Right renal pelvis (tissue), 4 donors: ENCODE data around the gene TRIB2. TPM values are rescaled to one million over a fixed set of nuclear protein-coding genes. Genes with fewer than 3 reads are reported as not detected.
A peak's percentile ranks its signal among the peaks of the same experiment; 100 is the strongest.
"Not testable (repeated sequence)": the region's sequence is repeated elsewhere in the genome, so short reads cannot be mapped to it uniquely, and the experiment has no call there.

Source experiments
- DNase-seq, 4 donors: peaks; one replicate each; pipeline ENCODE4 v3.0.0-alpha.2; 2013; ENCODE audit warnings: low read depth in 4 of 4, low spot score in 3 of 4, missing footprints in 1 of 4
- polyA plus RNA-seq, 4 donors: library from polyadenylated mRNA; unstranded; fragments of 120-200 nt; gene quantifications; one replicate each; pipeline ENCODE4 v1.2.1, GENCODE V29; 2013; ENCODE audit not compliant: insufficient read length in 4 of 4

Gene TRIB2
- polyA plus RNA-seq: 100 to 1,000 TPM; 188 to 229 (median 222) TPM

DNA sequence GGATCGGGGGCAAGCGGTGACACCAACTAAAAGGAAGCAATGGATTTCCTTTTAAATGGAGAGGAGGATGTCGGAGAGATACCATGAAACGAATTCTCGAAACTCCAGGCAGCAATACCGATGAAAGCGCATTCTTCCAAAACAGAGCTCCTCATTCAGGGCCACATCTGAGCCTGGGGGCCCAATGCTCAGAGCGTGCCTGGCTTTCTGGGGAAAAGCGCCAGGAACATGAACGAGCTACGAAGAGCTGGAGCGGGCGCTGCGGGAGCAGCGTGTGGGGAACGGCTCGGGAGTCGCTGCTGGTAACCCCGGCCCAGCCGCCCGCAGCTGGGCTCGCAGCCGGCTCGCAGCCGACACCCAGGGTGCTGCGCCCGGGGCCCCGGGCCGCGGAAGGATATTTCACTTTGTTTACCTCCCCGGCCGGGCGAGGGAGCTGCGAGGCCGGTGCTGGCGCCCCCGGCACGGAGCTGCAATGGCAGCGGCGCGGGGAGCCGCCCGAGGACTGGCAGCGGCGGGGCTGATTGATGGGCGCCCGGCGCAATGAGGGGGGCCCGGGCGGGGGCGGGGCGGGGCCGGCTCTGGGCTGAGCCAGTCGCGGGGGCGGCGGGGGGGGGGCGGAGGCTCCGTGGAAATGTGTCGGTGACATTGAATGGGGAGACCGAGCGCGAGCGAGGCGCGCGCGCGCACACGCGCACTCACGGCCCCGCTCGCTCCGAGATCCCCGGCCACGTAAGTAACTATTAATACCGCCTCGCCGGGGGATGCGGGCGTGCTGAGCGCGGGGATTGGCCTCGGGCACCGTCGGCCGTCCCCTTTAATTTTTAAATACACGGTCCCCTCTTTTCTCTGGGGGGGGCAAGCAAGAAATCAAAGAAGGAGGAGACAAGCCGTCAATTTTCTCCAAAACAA lies at the start of gene TRIB2:
TRIB2 (plus strand) TSS at position 655 of the 909 bp plus-strand sequence. CDS start 1,372 bp downstream, outside the sequence.
- peak in 2 of 4 donors; percentile 70 to 71 for DNase-seq

DNA sequence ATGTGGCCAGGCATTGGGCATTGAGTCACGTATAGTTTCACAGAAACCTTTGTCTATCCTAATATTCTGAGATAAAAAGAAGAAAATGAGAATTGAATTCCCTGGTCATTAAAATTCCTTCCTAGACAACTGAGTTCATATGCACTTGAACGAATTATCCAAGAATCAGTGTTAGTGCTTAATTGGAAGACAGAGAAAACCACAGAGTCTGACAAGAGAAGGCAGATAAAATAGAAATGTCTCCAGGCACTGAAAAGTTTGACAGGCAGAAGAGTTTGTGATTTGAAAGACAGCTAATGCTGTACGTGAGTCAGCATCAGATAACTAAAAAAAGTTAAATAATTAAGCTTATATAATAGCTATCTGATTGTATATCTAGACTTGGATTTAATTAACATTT lies 47.7 kb upstream of the TRIB2 start:
- no peak for DNase-seq

- DNase-seq: no peak
Measured at GRCh38 chr2:12672711-12673315, 43.9 kb upstream of the TRIB2 start.

DNA sequence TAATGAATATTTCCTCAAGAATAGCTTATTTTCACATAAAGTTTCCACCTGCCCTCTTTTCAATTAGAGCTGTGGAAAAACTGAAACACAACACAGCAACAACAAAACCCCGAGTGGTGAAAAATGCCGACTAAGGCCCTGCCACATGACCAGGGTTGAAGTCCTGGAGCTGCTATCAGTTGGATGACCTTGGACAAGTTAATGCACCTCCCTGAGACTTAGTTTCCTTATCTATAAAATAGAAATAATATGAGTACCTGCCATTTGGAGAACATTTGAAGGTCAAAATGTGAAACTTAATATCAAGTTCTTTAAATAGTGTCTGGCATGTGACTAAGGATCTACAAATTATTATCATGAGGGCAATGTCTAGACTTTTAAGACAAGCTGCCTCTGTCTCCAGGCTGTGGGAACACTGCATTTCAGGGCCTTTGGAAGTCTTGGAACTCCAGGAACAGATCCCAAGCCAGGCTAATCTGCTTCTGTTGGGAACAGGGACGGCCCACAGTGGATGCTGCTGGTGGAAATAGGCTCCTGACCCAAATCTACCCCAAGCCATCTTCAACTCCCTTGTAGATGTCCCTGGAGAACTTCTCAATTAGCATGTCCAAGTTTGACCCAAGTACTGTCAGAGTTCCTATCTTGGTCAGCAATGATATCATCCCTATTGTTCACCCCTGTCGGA lies 42.0 kb upstream of the TRIB2 start:
- no peak for DNase-seq

- no peak for DNase-seq
Measured at GRCh38 chr2:12675352-12675795, 41.4 kb upstream of the TRIB2 start.

DNA sequence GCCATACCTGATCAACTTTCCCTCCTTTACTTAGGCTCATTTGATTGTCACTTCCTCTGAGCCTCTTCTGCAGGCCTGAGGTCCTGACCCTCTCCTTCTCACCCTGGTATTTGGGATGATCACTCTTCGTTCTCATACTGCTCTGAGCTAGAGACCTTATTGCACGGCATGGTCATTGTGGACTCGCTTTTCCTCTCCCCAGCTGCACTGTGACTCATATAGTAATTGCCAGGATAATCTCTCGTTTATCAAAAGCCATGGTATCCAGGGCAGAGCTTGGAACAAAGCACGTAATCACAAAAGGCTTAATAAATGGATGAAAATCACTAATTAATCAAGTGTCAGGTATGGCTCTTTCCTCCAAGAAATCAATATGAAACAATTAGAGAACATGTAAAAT lies 40.9 kb upstream of the TRIB2 start:
- no peak for DNase-seq

DNA sequence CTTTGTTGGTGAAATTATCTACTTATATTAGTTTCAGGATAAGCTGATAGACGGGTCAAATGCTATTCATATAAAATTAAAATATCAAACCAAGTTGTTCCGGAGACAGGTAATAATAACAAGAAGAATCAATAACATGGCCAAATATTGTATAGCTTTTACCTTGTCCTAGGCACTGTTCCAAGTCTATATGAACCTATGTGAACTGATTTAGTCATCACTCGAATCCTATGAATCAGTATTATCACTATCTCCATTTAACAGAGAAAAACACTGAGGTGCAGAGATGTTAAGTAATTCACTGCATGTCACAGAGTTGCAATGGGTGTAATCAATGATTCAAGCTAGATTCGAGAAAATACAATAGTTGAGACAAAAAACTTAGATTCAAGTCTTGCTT lies 40.0 kb upstream of the TRIB2 start:
- DNase-seq: no peak

DNA sequence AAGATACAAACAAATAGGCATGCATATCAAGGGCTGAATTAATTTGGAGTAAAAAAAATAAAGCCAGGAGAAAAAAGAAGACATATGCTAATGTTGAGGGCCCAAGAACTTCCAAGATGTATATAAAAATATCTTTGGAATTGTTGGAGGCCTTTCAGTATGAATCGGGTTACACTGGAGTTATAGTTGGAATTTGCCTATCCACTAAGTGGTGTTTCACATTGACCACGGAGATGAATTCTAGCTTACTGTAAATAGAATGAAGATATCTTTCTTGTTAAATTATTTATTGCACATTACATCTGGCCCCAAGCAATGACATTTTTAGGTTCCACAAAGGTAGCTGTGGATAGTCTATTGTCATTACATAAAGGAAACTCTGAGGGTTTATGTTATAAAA lies 38.5 kb upstream of the TRIB2 start:
- DNase-seq: no peak

DNA sequence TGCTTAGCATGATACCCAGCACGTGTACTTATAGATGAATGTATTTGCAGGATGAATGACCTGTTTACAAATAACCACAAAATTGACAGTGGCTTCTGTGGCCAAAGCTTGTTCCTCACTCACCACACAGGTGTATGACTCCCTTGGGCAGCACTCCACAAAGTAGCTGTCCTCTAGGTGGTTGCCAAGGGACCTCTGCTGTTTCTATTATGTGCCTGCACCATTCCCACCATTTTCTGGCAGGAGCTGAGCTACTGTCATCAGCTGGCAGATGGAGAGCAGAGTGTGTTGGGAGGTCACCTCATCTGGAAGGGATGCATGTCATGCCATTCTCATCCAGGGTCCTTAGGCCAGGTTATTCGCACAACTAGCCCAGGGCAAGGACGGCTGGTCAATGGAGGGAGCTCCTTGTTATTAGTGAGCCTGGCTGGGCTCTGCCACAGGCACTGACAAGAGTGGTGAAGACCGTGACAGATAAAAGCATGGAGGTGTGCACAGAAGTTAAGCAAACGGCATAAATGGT lies 37.1 kb upstream of the TRIB2 start:
- no peak for DNase-seq

DNA sequence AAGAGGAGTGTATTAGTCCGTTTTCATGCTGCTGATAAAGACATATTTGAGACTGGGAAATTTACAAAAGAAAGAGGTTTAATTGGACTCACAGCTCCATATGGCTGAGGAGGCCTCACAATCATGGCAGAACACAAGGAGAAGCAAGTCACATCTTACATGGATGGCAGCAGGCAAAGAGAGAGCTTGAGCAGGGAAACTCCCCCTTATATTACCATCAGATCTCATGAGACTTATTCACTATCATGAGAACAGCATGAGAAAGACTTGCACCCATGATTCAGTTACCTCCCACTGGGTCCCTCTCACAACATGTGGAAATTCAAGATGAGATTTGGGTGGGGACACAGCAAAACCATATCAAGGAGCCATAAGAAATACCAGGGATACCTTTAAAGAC lies 36.6 kb upstream of the TRIB2 start:
- not testable (repeated sequence) for DNase-seq

DNA sequence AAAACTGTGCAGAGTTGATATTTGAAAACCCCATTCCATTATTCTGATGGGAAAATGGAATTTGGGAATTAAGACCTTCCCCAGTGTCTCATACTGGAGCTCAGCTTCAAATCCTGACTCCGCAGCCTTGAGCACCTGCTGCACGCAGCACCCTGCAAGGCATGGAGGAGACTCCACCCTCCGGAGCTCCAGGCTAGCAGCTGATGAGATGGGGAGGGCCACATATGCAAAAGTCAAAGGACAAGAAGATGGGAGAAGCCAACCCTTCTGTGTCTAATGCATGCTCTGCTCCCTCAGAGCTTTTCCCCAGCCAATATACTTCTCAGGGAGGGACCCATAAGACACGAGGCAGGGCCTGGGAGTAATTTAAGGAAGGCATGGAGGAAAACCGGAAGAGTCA lies 34.7 kb upstream of the TRIB2 start:
- no peak for DNase-seq

- no peak for DNase-seq
Measured at GRCh38 chr2:12683457-12684100, 33.2 kb upstream of the TRIB2 start.

GRCh38 chr2:12684471-12684936 lies 32.2 kb upstream of the TRIB2 start:
- peak in 1 of 4 donors; percentile 4 for DNase-seq

DNA sequence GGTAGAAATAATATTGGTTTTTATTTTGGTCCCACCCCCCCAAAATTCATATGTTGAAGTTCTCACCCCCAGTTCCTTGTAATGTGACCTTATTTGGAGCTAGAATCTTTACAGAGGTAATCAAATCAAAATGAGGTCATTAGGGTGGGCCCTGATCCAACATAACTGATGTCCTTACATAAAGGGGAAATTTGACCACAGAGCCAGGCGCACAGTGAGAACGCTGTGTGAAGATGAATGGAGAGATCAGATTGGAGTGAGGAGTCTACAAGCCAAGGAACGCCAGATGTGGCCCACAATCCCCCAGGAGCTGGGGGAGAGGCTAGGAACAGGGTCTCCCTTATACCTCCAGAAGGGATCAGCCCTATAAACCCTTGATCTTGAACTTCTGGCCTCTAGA lies 31.6 kb upstream of the TRIB2 start:
- no peak for DNase-seq

- DNase-seq: no peak
Measured at GRCh38 chr2:12685956-12686355, 30.8 kb upstream of the TRIB2 start.

GRCh38 chr2:12686708-12687283 lies 29.9 kb upstream of the TRIB2 start:
- no peak for DNase-seq

DNA sequence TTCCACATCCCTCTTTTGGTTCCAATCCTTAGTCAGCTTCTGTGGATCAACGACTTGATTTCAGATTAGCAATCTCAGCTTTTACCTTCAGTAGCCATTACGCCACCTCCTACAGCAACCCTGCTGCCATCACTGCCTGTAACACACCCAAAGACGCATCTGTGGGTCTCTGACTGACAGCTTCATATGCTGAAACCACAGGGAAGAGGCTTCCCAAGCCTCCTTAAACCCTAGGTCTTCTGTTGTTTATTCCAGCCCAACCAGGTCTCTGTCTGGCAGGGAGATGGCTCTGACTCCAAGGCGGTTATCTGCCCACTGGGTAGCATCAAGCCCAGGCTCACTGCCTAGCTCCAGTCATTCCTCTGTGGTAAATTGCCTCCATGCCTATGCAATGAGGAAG lies 28.6 kb upstream of the TRIB2 start:
- no peak for DNase-seq

GRCh38 chr2:12688893-12689292 lies 27.8 kb upstream of the TRIB2 start:
- no peak for DNase-seq

- no peak for DNase-seq
Measured at GRCh38 chr2:12693509-12693908, 23.2 kb upstream of the TRIB2 start.
